BLaER1 treated with 17β-estradiol and CSF1 and Interleukin-3, amounts not matched to agents 10 nM and 100 nM (cell line): Measurements from ENCODE around the gene PXN.

Experiments
- H3K27ac ChIP-seq, 11 experiments: shearing (Covaris generic); formaldehyde crosslinking; 2 replicates each; pipeline ENCODE4 v1.8.1; 2022
- H3K27me3 ChIP-seq, 11 experiments: shearing (Covaris generic); formaldehyde crosslinking; 2 replicates each; pipeline ENCODE4 v1.8.1; 2022
- H3K36me3 ChIP-seq, 11 experiments: shearing (Covaris generic); formaldehyde crosslinking; 2 replicates each; pipeline ENCODE4 v1.8.1; 2022
- H3K4me1 ChIP-seq, 10 experiments: shearing (Covaris generic); formaldehyde crosslinking; 2 replicates each; pipeline ENCODE4 v1.8.1; 2022
- H3K4me2 ChIP-seq, 11 experiments: shearing (Covaris generic); formaldehyde crosslinking; 2 replicates each; pipeline ENCODE4 v1.8.1; 2022
- H3K4me3 ChIP-seq, 10 experiments: shearing (Covaris generic); formaldehyde crosslinking; 2 replicates each; pipeline ENCODE4 v1.8.1; 2022
- H3K9ac ChIP-seq, 11 experiments: shearing (Covaris generic); formaldehyde crosslinking; 2 replicates each; pipeline ENCODE4 v1.8.1; 2022
- H3K9me3 ChIP-seq, 11 experiments: shearing (Covaris generic); formaldehyde crosslinking; replicated peaks in 1 of 11; 2 replicates each; pipeline ENCODE4 v1.8.1; 2022
- H4K20me1 ChIP-seq, 11 experiments: shearing (Covaris generic); formaldehyde crosslinking; 2 replicates each; pipeline ENCODE4 v1.8.1; 2022
- Cebpa-rat ChIP-seq, 11 experiments: shearing (Covaris generic); IDR thresholded peaks; 2 replicates each; pipeline ENCODE4 v1.8.1; 2022

The PXN gene

DNA sequence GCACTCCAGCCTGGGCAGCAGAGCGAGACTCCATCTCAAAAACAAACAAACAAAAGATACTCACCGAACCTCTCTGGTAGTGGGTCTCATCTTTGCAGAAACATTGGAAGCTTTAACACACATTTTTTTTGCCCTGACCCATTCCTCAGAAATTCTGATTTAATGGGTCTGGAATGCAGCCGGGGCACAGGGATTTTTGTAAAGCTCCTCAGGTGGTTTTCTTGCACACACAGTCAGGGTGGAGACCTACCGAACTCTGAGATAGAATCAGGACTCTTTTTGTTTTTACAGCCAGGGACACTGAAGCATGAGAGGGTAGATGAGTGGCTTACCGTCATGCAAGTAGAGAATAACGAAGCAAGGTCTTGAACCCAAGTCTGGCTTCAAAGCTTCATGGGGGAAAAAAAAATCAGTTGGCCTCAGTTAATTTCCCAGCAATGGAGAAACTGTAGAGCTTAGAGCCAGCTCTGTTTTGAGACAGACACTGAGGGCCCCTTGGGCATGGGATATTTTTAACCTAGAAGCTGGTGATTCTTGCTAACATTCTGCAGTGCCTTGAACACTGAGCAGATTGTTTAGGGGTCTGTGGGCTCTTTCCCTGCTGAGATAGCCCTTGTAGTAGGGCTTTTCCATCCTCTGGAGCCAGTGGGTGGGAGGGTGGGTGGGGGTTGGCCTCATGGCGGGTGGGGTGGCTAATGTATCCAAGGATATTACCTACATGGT, 21.4 kb upstream of the PXN start:
- peaks cover 20 to 38% (median 31%) of the 10 kb centered on the region in 10 experiments for H3K4me1 ChIP-seq
- no peaks in the 10 kb centered on the region for H3K36me3 ChIP-seq
- no peak overlapping the region for H3K27ac ChIP-seq
- no peak overlapping the region for H3K4me3 ChIP-seq
- TF ChIP-seq Cebpa-rat (IDR thresholded peaks at IDR 0.05) = no peak
- H3K9ac ChIP-seq = peak overlapping the region in 2 of 11 experiments; percentile 27 to 39; a peak in 1 of 22 replicates
- peak overlapping the region in 8 of 11 experiments; percentile 18 to 52 (median 47); a peak in 10 of 22 replicates for H3K4me2 ChIP-seq
- no peaks in the 10 kb centered on the region for H3K27me3 ChIP-seq
- H4K20me1 ChIP-seq = peaks cover 0 to 8% (median 0%) of the 10 kb centered on the region in 11 experiments; a peak in 1 of 22 replicates
- peaks cover 0 to 5% (median 0%) of the 10 kb centered on the region in 11 experiments; a peak in 1 of 22 replicates for H3K9me3 ChIP-seq

DNA sequence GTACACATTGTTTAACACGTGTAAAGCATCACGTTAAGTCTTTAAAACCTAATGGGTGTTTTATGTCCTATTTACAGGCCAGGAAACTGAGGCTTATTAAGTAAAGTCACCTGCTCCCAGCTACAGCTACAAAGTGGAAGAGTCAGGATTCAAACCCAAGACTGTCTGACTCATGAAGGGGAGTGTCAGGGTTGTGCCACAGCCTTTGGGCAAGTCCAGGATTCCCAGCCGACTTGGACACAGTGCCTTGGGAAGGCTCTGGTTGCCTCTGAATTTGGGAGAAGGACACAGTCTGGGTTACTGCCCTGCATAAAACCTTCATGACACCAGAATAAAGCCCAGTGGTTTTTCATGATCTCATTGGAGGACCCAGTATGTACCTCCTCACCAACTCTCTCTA, 18.9 kb upstream of the PXN start:
- peaks cover 0 to 6% (median 0%) of the 10 kb centered on the region in 11 experiments; a peak in 5 of 22 replicates for H3K9me3 ChIP-seq
- H3K4me3 ChIP-seq = no peak overlapping the region
- no peak for TF ChIP-seq Cebpa-rat (IDR thresholded peaks at IDR 0.05)
- no peak overlapping the region for H3K27ac ChIP-seq
- peaks cover 3 to 20% (median 13%) of the 10 kb centered on the region in 10 experiments; a peak in 17 of 20 replicates for H3K4me1 ChIP-seq
- H4K20me1 ChIP-seq = no peaks in the 10 kb centered on the region
- H3K36me3 ChIP-seq = no peaks in the 10 kb centered on the region
- H3K9ac ChIP-seq = no peak overlapping the region
- H3K27me3 ChIP-seq = no peaks in the 10 kb centered on the region
- no peak overlapping the region for H3K4me2 ChIP-seq

- H3K4me2 ChIP-seq = no peak overlapping the region
- no peak overlapping the region for H3K27ac ChIP-seq
- no peaks in the 10 kb centered on the region for H3K27me3 ChIP-seq
- H3K36me3 ChIP-seq = no peaks in the 10 kb centered on the region
- no peaks in the 10 kb centered on the region for H4K20me1 ChIP-seq
- no peak for TF ChIP-seq Cebpa-rat (IDR thresholded peaks at IDR 0.05)
- no peak overlapping the region for H3K9ac ChIP-seq
- H3K4me3 ChIP-seq = no peak overlapping the region
- peaks cover 0 to 19% (median 12%) of the 10 kb centered on the region in 10 experiments; a peak in 10 of 20 replicates for H3K4me1 ChIP-seq
- peaks cover 4 to 15% (median 7%) of the 10 kb centered on the region in 11 experiments for H3K9me3 ChIP-seq
Observed at GRCh38 chr12:120283318-120283717, 17.8 kb upstream of the PXN start.

DNA sequence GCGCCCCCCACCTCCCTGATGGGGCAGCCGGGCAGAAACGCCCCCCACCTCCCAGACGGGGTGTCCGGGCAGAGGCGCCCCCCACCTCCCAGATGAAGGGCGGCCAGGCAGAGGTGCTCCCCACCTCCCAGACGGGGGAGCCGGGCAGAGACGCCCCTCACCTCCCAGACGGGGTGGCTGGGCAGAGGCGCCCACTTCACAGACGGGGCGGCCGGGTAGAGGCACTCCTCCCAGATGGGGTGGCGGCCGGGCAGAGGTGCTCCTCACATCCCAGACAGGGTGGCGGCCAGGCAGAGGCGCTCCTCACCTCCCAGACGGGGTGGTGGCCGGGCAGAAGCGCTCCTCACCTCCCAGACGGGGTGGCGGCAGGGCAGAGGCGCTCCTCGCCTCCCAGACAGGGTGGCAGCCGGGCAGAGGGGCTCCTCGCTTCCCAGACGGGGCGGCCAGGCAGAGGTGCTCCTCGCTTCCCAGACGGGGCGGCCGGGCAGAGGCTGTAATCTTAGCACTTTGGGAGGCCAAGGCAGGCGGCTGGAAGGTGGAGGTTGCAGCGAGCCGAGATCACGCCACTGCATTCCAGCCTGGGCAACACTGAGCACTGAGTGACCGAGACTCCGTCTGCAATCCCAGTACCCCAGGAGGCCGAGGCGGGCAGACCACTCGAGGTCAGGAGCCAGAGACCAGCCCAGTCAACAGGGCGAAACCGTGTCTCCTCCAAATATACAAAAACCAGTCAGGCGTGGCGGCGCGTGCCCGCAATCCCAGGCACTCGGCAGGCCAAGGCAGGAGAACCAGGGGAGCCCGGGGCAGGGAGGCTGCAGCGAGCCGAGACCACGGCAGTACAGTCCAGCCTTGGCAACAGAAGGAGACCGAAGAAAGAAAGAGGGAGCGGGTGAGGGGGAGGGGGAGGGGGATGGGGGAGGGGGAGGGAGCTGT, 12.9 kb upstream of the PXN start:
- peaks cover 9 to 21% (median 13%) of the 10 kb centered on the region in 11 experiments for H3K9me3 ChIP-seq
- H3K4me2 ChIP-seq = no peak overlapping the region
- TF ChIP-seq Cebpa-rat (IDR thresholded peaks at IDR 0.05) = no peak
- H3K27me3 ChIP-seq = no peaks in the 10 kb centered on the region
- no peaks in the 10 kb centered on the region; a peak in 1 of 20 replicates for H3K4me1 ChIP-seq
- H3K9ac ChIP-seq = no peak overlapping the region
- H4K20me1 ChIP-seq = no peaks in the 10 kb centered on the region
- H3K27ac ChIP-seq = no peak overlapping the region
- no peaks in the 10 kb centered on the region for H3K36me3 ChIP-seq
- H3K4me3 ChIP-seq = peak overlapping the region in 1 of 10 experiments; percentile 31; a peak in 1 of 20 replicates

DNA sequence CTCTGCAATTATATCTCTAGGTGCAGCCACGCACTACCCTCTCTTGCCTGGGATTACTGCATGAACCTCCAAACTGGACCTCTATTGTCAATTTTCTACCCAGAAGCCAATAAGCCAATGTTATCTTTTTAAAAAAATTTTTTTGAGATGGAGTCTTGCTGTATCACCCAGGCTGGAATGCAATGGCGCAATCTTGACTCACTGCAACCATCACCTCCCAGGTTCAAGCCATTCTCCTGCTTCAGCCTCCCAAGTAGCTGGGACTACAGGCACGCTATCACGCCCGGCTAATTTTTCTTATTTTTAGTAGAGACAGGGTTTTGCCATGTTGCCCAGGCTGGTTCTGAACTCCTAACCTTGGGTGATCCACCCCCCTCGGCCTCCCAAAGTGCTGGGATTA, 11.2 kb upstream of the PXN start:
- Histone ChIP-seq H3K27me3 (no peaks in the 10 kb centered on the region), H3K4me3 (no peak overlapping the region), H3K9me3 (peaks cover 9 to 18% (median 13%) of the 10 kb centered on the region in 11 experiments), H4K20me1 (no peaks in the 10 kb centered on the region), H3K27ac (no peak overlapping the region), H3K36me3 (no peaks in the 10 kb centered on the region), H3K4me1 (no peaks in the 10 kb centered on the region), H3K4me2 (no peak overlapping the region), H3K9ac (no peak overlapping the region)
- no peak for TF ChIP-seq Cebpa-rat (IDR thresholded peaks at IDR 0.05)

DNA sequence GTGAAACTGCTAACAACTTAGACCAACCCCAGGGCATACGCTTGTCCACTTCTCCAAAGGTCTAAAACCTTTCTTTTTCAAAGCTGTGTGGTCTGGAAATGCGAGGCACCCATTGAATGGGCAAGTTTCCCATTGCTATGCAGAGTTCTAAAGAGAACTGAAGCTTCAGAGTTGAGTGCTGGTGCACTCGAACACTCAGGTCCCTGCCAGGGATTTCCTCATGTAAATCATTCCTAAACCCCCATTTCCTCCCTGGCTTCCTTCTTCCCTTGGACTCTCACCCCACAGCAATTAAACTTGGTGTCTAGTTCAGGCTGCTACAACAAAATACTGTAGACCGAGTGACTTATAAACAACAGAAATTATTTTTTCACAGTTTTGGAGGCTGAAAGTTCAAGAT, 2.2 kb upstream of the PXN start:
- peaks cover 4 to 22% (median 18%) of the 10 kb centered on the region in 11 experiments; a peak in 16 of 22 replicates for H4K20me1 ChIP-seq
- H3K9ac ChIP-seq = peak overlapping the region in 3 of 11 experiments; percentile 14 to 42 (median 16); a peak in 3 of 22 replicates
- no peak overlapping the region for H3K27ac ChIP-seq
- peaks cover 32 to 51% (median 41%) of the 10 kb centered on the region in 10 experiments for H3K4me1 ChIP-seq
- H3K9me3 ChIP-seq = no peaks in the 10 kb centered on the region
- no peak overlapping the region for H3K4me3 ChIP-seq
- no peaks in the 10 kb centered on the region for H3K36me3 ChIP-seq
- H3K4me2 ChIP-seq = peak overlapping the region in 7 of 11 experiments; percentile 1 to 45 (median 10); a peak in 10 of 22 replicates
- peaks cover 0 to 8% (median 0%) of the 10 kb centered on the region in 11 experiments; a peak in 4 of 22 replicates for H3K27me3 ChIP-seq
- TF ChIP-seq Cebpa-rat (IDR thresholded peaks at IDR 0.05) = no peak

GRCh38 chr12:120266180-120266870, 795 bp upstream of the PXN start:
- peaks cover 19 to 37% (median 32%) of the 10 kb centered on the region in 11 experiments; a peak in 20 of 22 replicates for H4K20me1 ChIP-seq
- H3K4me1 ChIP-seq = peaks cover 44 to 65% (median 54%) of the 10 kb centered on the region in 10 experiments
- TF ChIP-seq Cebpa-rat (IDR thresholded peaks at IDR 0.05) = no peak
- H3K27me3 ChIP-seq = peaks cover 0 to 8% (median 0%) of the 10 kb centered on the region in 11 experiments; a peak in 4 of 22 replicates
- peak overlapping the region in 2 of 11 experiments; percentile 24 to 50; a peak in 3 of 22 replicates for H3K9ac ChIP-seq
- H3K27ac ChIP-seq = no peak overlapping the region; a peak in 1 of 22 replicates
- H3K36me3 ChIP-seq = peaks cover 0 to 4% (median 0%) of the 10 kb centered on the region in 11 experiments; a peak in 2 of 22 replicates
- no peaks in the 10 kb centered on the region for H3K9me3 ChIP-seq
- H3K4me3 ChIP-seq = peak overlapping the region in 4 of 10 experiments; percentile 19 to 94 (median 66); a peak in 2 of 20 replicates
- H3K4me2 ChIP-seq = peak overlapping the region in 8 of 11 experiments; percentile 8 to 64 (median 36); a peak in 10 of 22 replicates

- Histone ChIP-seq H3K4me2 (peak overlapping the region; percentile 88 to 100 (median 95)), H3K36me3 (peaks cover 0 to 16% (median 0%) of the 10 kb centered on the region in 11 experiments; a peak in 3 of 22 replicates), H3K4me1 (peaks cover 44 to 79% (median 63%) of the 10 kb centered on the region in 10 experiments), H3K27ac (peak overlapping the region; percentile 85 to 94 (median 88)), H3K4me3 (peak overlapping the region; percentile 79 to 99 (median 93)), H4K20me1 (peaks cover 29 to 50% (median 44%) of the 10 kb centered on the region in 11 experiments; a peak in 20 of 22 replicates), H3K9me3 (no peaks in the 10 kb centered on the region), H3K9ac (peak overlapping the region; percentile 88 to 98 (median 94)), H3K27me3 (peaks cover 0 to 8% (median 0%) of the 10 kb centered on the region in 11 experiments; a peak in 4 of 22 replicates)
- TF ChIP-seq Cebpa-rat (IDR thresholded peaks at IDR 0.05) = no peak
Observed at GRCh38 chr12:120264904-120265472, 542 bp downstream of the PXN start.
